Measurements from ENCODE around the gene HLA-DMA. TPM values are rescaled to one million over a fixed set of nuclear protein-coding genes. Genes with fewer than 3 reads are reported as not detected.
A peak's percentile ranks its signal among the peaks of the same experiment; 100 is the strongest.

The HLA-DMA gene
- total and polyA plus RNA-seq, 9 of the 15 experiments (the other 6 are each of a cell fraction or from before 2014, with no cell fraction given) = 0.13 to 0.83 (median 0.51) TPM

- no peak for TF ChIP-seq GABPA (tag; conservative IDR thresholded peaks at IDR 0.05; ENCODE audit: low read depth)
- TF ChIP-seq SPI1 (IDR thresholded peaks at IDR 0.05; ENCODE audit: borderline replicate concordance, low read depth, low read length) = peak; percentile 89
- TF ChIP-seq CHAMP1 (IDR thresholded peaks at IDR 0.05) = no peak
- no peak for TF ChIP-seq HNRNPL (IDR thresholded peaks at IDR 0.05; ENCODE audit: low read depth, low read length)
- no peak for TF ChIP-seq ZNF764 (CRISPR knock-in tag; IDR thresholded peaks at IDR 0.05; ENCODE audit: low read depth)
- no peak for TF ChIP-seq MITF (IDR thresholded peaks at IDR 0.05)
- TF ChIP-seq RAD21 (CRISPR knock-in tag; conservative IDR thresholded peaks at IDR 0.05 in 1 of 2, IDR thresholded peaks at IDR 0.05 in 1 of 2) = peak; percentile 37 to 77
- no peak for TF ChIP-seq ARID4B (CRISPR knock-in tag; IDR thresholded peaks at IDR 0.05)
- no peak for TF ChIP-seq YY1 (IDR thresholded peaks at IDR 0.05; ENCODE audit: borderline replicate concordance in 1 of 3, control insufficient read depth in 1 of 3, extremely low read depth in 1 of 3, insufficient read depth in 3 of 3, insufficient read length in 1 of 3, insufficient replicate concordance in 2 of 3, low read depth in 1 of 3, low read length in 2 of 3)
- no peak for TF ChIP-seq ZNF507 (tag; conservative IDR thresholded peaks at IDR 0.05)
- TF ChIP-seq POLR3G (IDR thresholded peaks at IDR 0.05; ENCODE audit: extremely low read depth, insufficient read length, insufficient replicate concordance) = no peak
- TF ChIP-seq OTX1 (CRISPR knock-in tag; IDR thresholded peaks at IDR 0.05) = no peak
- TF ChIP-seq FUS (optimal IDR thresholded peaks at IDR 0.05; ENCODE audit: low read depth, low read length) = no peak
- no peak for TF ChIP-seq RBM15 (IDR thresholded peaks at IDR 0.05; ENCODE audit: insufficient read depth, low read length)
- TF ChIP-seq TCF3 (CRISPR knock-in tag; IDR thresholded peaks at IDR 0.05) = no peak
- TF ChIP-seq ATF4 (CRISPR knock-in tag; IDR thresholded peaks at IDR 0.05) = no peak
- no peak for TF ChIP-seq RBBP5 (IDR thresholded peaks at IDR 0.05; ENCODE audit: borderline replicate concordance, insufficient read depth, low read length, poor library complexity, severe bottlenecking)
- TF ChIP-seq SNIP1 (IDR thresholded peaks at IDR 0.05; ENCODE audit: low read depth) = no peak
Observed at GRCh38 chr6:33000055-33000454, 47.2 kb upstream of the HLA-DMA start (continued).

All from K562 (cell line).